Neural cell (in vitro differentiated cells): ENCODE measurements around the gene COL23A1.

Source experiments
- POLR2AphosphoS5 ChIP-seq: IDR thresholded peaks from 2 replicates; pipeline ENCODE4 v1.6.1; 2012
- RAD21 ChIP-seq: fragments of 450-650 bp; conservative IDR thresholded peaks from 2 replicates; pipeline ENCODE4 v1.6.1; 2014; ENCODE audit warnings: antibody characterized with exemption, mild to moderate bottlenecking, moderate library complexity
- REST ChIP-seq: IDR thresholded peaks from 2 replicates; pipeline ENCODE4 v1.6.1; 2012; ENCODE audit warnings: borderline replicate concordance
- TAF1 ChIP-seq: IDR thresholded peaks from 2 replicates; pipeline ENCODE4 v1.6.1; 2012; ENCODE audit warnings: low read depth
- TF ChIP-seq, protein P1 (sequence below): fragments of 450-650 bp; IDR thresholded peaks from 2 replicates; pipeline ENCODE4 v1.5.1; 2014; ENCODE audit warnings: antibody characterized with exemption, mild to moderate bottlenecking, moderate library complexity; ENCODE audit not compliant: poor library complexity, severe bottlenecking

GRCh38 chr5:178193251-178193809 is 396.9 kb downstream of the COL23A1 start:
- TF ChIP-seq TAF1 (no peak), RAD21 (no peak), POLR2AphosphoS5 (no peak), REST (no peak)
- TF ChIP-seq, protein P1, sequence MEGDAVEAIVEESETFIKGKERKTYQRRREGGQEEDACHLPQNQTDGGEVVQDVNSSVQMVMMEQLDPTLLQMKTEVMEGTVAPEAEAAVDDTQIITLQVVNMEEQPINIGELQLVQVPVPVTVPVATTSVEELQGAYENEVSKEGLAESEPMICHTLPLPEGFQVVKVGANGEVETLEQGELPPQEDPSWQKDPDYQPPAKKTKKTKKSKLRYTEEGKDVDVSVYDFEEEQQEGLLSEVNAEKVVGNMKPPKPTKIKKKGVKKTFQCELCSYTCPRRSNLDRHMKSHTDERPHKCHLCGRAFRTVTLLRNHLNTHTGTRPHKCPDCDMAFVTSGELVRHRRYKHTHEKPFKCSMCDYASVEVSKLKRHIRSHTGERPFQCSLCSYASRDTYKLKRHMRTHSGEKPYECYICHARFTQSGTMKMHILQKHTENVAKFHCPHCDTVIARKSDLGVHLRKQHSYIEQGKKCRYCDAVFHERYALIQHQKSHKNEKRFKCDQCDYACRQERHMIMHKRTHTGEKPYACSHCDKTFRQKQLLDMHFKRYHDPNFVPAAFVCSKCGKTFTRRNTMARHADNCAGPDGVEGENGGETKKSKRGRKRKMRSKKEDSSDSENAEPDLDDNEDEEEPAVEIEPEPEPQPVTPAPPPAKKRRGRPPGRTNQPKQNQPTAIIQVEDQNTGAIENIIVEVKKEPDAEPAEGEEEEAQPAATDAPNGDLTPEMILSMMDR: no peak
